ENCODE results near the gene FIGLA. TPM values are rescaled to one million over a fixed set of nuclear protein-coding genes. Genes with fewer than 3 reads are reported as not detected.

Gene FIGLA
- total RNA-seq, 2 donors from 2014 or later = not detected

GRCh38 chr2:70808983-70809958 lies 18.8 kb upstream of the FIGLA start:
- intact Hi-C loops (cut with DNase I) = no loop called here

GRCh38 chr2:70807828-70808118 lies 17.3 kb upstream of the FIGLA start:
- intact Hi-C loops (cut with DNase I) = no loop called here
- 86% methylated on average over 4 of the region's 4 CpGs for WGBS
- no peaks in the 10 kb centered on the region for H3K4me1 ChIP-seq (replicated peaks)
- no peak for DNase-seq (ENCODE audit: low spot score)
- H3K27ac ChIP-seq = no peak overlapping the region
- H3K27me3 ChIP-seq (replicated peaks; ENCODE audit: insufficient read depth) = no peaks in the 10 kb centered on the region
- H3K4me3 ChIP-seq = no peak overlapping the region
- H3K36me3 ChIP-seq = no peaks in the 10 kb centered on the region
- TF ChIP-seq CTCF (IDR thresholded peaks at IDR 0.05) (no peak), POLR2AphosphoS5 (IDR thresholded peaks at IDR 0.05) (no peak), POLR2A (IDR thresholded peaks at IDR 0.05) (no peak)
- H3K9me3 ChIP-seq = no peaks in the 10 kb centered on the region

More at GRCh38 chr2:70808983-70809958, 18.8 kb upstream of the FIGLA start:
- Histone ChIP-seq H3K4me3 (no peak overlapping the region), H3K27me3 (replicated peaks; ENCODE audit: insufficient read depth) (no peaks in the 10 kb centered on the region), H3K36me3 (no peaks in the 10 kb centered on the region), H3K9me3 (no peaks in the 10 kb centered on the region), H3K4me1 (replicated peaks) (no peaks in the 10 kb centered on the region), H3K27ac (no peak overlapping the region)
- 88% methylated on average over 12 of the region's 12 CpGs for WGBS
- DNase-seq (ENCODE audit: low spot score) = no peak
- TF ChIP-seq CTCF (IDR thresholded peaks at IDR 0.05) (no peak), POLR2A (IDR thresholded peaks at IDR 0.05) (no peak), POLR2AphosphoS5 (IDR thresholded peaks at IDR 0.05) (no peak)

GRCh38 chr2:70807102-70807827 lies 16.8 kb upstream of the FIGLA start:
- Histone ChIP-seq H3K4me1 (replicated peaks) (no peaks in the 10 kb centered on the region), H3K4me3 (no peak overlapping the region), H3K9me3 (no peaks in the 10 kb centered on the region), H3K27ac (no peak overlapping the region), H3K27me3 (replicated peaks; ENCODE audit: insufficient read depth) (no peaks in the 10 kb centered on the region), H3K36me3 (no peaks in the 10 kb centered on the region)
- intact Hi-C loops (cut with DNase I) = no loop called here
- 75% methylated on average over 6 of the region's 6 CpGs for WGBS
- no peak for DNase-seq (ENCODE audit: low spot score)
- TF ChIP-seq POLR2AphosphoS5 (IDR thresholded peaks at IDR 0.05) = no peak
- TF ChIP-seq CTCF (IDR thresholded peaks at IDR 0.05) = no peak
- no peak for TF ChIP-seq POLR2A (IDR thresholded peaks at IDR 0.05)

GRCh38 chr2:70806620-70807019 lies 16.2 kb upstream of the FIGLA start:
- DNase-seq (ENCODE audit: low spot score) = no peak
- WGBS = 56% methylated on average over 6 of the region's 6 CpGs
- H3K4me1 ChIP-seq (replicated peaks) = no peaks in the 10 kb centered on the region
- no peak overlapping the region for H3K27ac ChIP-seq
- no peaks in the 10 kb centered on the region for H3K36me3 ChIP-seq
- TF ChIP-seq POLR2AphosphoS5 (IDR thresholded peaks at IDR 0.05) (no peak), POLR2A (IDR thresholded peaks at IDR 0.05) (no peak), CTCF (IDR thresholded peaks at IDR 0.05) (no peak)
- no peaks in the 10 kb centered on the region for H3K27me3 ChIP-seq (replicated peaks; ENCODE audit: insufficient read depth)
- H3K4me3 ChIP-seq = no peak overlapping the region
- intact Hi-C loops (cut with DNase I) = no loop called here
- H3K9me3 ChIP-seq = no peaks in the 10 kb centered on the region

Measured in prostate gland (tissue), 2 donors.